ENCODE measurements around the gene PICALM. TPM values are rescaled to one million over a fixed set of nuclear protein-coding genes. Genes with fewer than 3 reads are reported as not detected.
A peak's percentile ranks its signal among the peaks of the same experiment; 100 is the strongest.

PICALM gene
- total and polyA plus RNA-seq, 9 of the 15 experiments (the other 6 are each of a cell fraction or from before 2014, with no cell fraction given), result 41.3 to 990 (median 309) TPM

- 49% methylated on average over 10 of the region's 10 CpGs for WGBS (ENCODE audit: insufficient coverage, low coverage, missing lambda C conversion rate)
- Histone ChIP-seq H3K27me3 (ENCODE audit: control insufficient read depth in 2 of 2, insufficient read depth in 2 of 2, low read length in 2 of 2) (no peaks in the 10 kb centered on the region), H4K20me1 (replicated peaks; ENCODE audit: control insufficient read depth, insufficient read depth, low read length) (peaks cover 43% of the 10 kb centered on the region), H3K9ac (ENCODE audit: insufficient read depth in 1 of 2, low read depth in 2 of 2, low read length in 2 of 2) (0 out of 4 replicates have a peak overlapping the region, but pooled peaks of 1 of the 2 experiments have one; percentile 2), H3K4me3 (no peak overlapping the region), H2AFZ (ENCODE audit: low read depth, low read length) (no peak overlapping the region), H3K27ac (ENCODE audit: extremely low read depth, low read depth, low read length) (peak overlapping the region; percentile 56), H3K9me1 (ENCODE audit: control insufficient read depth, insufficient read depth, low read length) (no peaks in the 10 kb centered on the region), H3K36me3 (ENCODE audit: control insufficient read depth, insufficient read depth, low read length) (peaks cover 38% of the 10 kb centered on the region), H3K79me2 (ENCODE audit: control insufficient read depth, insufficient read depth, low read length) (peaks cover 100% of the 10 kb centered on the region), H3K9me3 (replicated peaks; ENCODE audit: control insufficient read depth, insufficient read depth, low read depth, low read length) (no peaks in the 10 kb centered on the region), H3K4me1 (replicated peaks in 1 of 2; ENCODE audit: control insufficient read depth in 2 of 2, insufficient read depth in 2 of 2, low read length in 2 of 2) (peaks cover 11 to 44% of the 10 kb centered on the region in 2 experiments), H3K4me2 (ENCODE audit: insufficient read depth, low read length) (peak overlapping the region; percentile 17; the same call in 1 of the 2 replicates)
- ATAC-seq (peak; percentile 34), FAIRE-seq (no peak), DNase-seq (ENCODE audit: extremely low read depth in 1 of 4, low spot score in 3 of 4) (no peak)
- intact Hi-C loops (cut with micrococcal nuclease), result no loop called here
- in situ Hi-C loops (cut with MboI), result no loop called here
- ChIA-PET POLR2A (interaction anchor here (0.6 to 3.7 kb wide), 7 partner anchors 9 to 123 kb away, joined by 3 to 22 read pairs (median 3); partner anchors contain the start of gene PICALM), CTCF (ENCODE audit: low intra/inter-chr PET ratio) (no interaction called here)
- BruUV-seq (replicated peaks), result no TSS peak
- TF ChIP-seq POLR2H (tag; IDR thresholded peaks at IDR 0.05; ENCODE audit: low read depth) (0 out of 2 replicates have a peak, but pooled peaks have one; percentile 22), HDAC1 (IDR thresholded peaks at IDR 0.05) (0 out of 4 replicates have a peak, but pooled peaks of 1 of the 2 experiments have one; percentile 24), ZFPM2 (CRISPR knock-in tag; IDR thresholded peaks at IDR 0.05) (0 out of 2 replicates have a peak, but pooled peaks have one; percentile 19), ARID1B (IDR thresholded peaks at IDR 0.05) (peak; percentile 21; the same call in 1 of the 2 replicates), JUN (IDR thresholded peaks at IDR 0.05; ENCODE audit: borderline replicate concordance, low read depth, low read length) (no peak), JUN (CRISPR knock-in tag; IDR thresholded peaks at IDR 0.05; ENCODE audit: borderline replicate concordance) (0 out of 2 replicates have a peak, but pooled peaks have one; percentile 24), BCOR (IDR thresholded peaks at IDR 0.05) (0 out of 2 replicates have a peak, but pooled peaks have one; percentile 18), SMARCA4 (IDR thresholded peaks at IDR 0.05) (0 out of 2 replicates have a peak, but pooled peaks have one; percentile 38), MEIS2 (IDR thresholded peaks at IDR 0.05; ENCODE audit: partially characterized antibody) (peak; percentile 27)
- TF ChIP-seq, protein P1, sequence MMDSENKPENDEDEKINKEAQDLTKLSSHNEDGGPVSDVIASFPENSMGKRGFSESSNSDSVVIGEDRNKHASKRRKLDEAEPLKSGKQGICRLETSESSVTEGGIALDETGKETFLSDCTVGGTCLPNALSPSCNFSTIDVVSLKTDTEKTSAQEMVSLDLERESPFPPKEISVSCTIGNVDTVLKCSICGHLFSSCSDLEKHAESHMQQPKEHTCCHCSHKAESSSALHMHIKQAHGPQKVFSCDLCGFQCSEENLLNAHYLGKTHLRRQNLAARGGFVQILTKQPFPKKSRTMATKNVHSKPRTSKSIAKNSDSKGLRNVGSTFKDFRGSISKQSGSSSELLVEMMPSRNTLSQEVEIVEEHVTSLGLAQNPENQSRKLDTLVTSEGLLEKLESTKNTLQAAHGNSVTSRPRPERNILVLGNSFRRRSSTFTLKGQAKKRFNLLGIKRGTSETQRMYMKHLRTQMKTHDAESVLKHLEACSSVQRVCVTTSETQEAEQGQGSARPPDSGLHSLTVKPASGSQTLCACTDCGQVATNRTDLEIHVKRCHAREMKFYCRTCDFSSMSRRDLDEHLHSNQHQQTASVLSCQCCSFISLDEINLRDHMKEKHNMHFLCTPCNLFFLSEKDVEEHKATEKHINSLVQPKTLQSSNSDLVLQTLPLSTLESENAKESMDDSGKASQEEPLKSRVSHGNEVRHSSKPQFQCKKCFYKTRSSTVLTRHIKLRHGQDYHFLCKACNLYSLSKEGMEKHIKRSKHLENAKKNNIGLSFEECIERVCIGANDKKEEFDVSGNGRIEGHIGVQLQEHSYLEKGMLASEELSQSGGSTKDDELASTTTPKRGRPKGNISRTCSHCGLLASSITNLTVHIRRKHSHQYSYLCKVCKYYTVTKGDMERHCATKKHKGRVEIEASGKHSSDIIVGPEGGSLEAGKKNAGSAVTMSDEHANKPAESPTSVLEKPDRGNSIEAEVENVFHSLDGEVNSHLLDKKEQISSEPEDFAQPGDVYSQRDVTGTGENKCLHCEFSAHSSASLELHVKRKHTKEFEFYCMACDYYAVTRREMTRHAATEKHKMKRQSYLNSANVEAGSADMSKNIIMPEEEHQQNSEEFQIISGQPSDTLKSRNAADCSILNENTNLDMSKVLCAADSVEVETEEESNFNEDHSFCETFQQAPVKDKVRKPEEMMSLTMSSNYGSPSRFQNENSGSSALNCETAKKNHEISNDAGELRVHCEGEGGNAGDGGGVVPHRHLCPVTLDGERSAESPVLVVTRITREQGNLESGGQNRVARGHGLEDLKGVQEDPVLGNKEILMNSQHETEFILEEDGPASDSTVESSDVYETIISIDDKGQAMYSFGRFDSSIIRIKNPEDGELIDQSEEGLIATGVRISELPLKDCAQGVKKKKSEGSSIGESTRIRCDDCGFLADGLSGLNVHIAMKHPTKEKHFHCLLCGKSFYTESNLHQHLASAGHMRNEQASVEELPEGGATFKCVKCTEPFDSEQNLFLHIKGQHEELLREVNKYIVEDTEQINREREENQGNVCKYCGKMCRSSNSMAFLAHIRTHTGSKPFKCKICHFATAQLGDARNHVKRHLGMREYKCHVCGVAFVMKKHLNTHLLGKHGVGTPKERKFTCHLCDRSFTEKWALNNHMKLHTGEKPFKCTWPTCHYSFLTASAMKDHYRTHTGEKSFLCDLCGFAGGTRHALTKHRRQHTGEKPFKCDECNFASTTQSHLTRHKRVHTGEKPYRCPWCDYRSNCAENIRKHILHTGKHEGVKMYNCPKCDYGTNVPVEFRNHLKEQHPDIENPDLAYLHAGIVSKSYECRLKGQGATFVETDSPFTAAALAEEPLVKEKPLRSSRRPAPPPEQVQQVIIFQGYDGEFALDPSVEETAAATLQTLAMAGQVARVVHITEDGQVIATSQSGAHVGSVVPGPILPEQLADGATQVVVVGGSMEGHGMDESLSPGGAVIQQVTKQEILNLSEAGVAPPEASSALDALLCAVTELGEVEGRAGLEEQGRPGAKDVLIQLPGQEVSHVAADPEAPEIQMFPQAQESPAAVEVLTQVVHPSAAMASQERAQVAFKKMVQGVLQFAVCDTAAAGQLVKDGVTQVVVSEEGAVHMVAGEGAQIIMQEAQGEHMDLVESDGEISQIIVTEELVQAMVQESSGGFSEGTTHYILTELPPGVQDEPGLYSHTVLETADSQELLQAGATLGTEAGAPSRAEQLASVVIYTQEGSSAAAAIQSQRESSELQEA (IDR thresholded peaks at IDR 0.05; ENCODE audit: low read depth), result peak; percentile 62; the same call in 1 of the 2 replicates
- TF ChIP-seq, protein P2, sequence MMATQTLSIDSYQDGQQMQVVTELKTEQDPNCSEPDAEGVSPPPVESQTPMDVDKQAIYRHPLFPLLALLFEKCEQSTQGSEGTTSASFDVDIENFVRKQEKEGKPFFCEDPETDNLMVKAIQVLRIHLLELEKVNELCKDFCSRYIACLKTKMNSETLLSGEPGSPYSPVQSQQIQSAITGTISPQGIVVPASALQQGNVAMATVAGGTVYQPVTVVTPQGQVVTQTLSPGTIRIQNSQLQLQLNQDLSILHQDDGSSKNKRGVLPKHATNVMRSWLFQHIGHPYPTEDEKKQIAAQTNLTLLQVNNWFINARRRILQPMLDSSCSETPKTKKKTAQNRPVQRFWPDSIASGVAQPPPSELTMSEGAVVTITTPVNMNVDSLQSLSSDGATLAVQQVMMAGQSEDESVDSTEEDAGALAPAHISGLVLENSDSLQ (IDR thresholded peaks at IDR 0.05), result peak; percentile 67
Observed at GRCh38 chr11:86052693-86053641, 15.9 kb downstream of the PICALM start.

Data from K562 (cell line).